NCI-H524 (cell line): ENCODE measurements around the gene DSEL.
A peak's percentile ranks its signal among the peaks of the same experiment; 100 is the strongest.

Source experiments
- DNase-seq, 2 experiments: peaks; one replicate each; lab custom pipeline; 2025; lab: John Stamatoyannopoulos, UW

The DSEL gene

DNA sequence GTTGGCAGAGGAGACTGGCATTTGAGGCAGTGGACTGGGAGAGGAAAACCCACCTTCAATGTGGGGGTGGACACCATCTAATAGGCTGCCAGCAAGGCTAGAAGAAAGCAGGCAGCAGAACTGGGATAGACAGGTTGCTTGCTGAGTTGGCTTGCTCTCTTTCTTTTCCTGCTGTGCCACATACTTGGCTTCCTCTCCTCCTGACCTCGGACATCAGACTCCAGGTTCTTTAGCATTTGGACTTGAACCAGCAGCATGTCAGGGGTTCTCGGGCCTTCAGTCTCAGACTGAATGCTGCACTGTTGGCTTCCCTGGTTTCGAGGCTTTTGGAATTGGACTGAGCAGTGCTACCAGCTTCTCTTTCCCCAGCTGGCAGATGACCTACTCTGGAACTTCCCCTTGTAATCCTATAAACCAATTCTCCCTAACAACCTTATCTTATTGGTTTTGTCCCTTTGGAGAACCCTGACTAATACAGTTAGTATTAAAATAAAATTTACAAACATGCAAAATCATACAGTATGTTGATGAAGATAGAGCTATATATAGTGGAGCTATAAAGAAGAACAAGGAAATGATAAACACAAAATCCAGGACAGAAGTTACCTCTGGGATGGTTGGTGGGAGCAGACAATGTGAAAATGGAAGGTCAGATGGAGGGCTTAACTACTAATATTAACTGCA, 15.9 kb downstream of the DSEL start:
- no peak for DNase-seq

DNA sequence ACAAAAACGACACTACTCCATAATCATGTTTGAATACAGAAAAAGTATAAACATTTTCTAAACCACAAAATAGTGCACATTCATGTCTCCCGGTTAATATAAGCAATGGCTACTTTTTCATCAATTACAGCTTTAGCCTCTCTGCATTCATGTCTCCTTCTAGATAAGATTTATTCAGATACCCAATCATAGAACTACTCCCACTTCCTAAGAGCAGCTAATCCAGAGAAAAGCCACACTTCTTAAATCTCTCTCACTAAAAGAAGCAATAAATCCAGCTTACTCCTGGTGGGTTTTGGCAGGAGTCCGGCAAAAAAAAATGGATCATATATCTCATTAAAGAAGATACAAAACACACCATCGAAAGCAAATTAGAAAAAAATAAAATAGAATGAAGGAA, 20.1 kb downstream of the DSEL start:
- peak in 1 of 2 experiments; percentile 53 for DNase-seq

DNA sequence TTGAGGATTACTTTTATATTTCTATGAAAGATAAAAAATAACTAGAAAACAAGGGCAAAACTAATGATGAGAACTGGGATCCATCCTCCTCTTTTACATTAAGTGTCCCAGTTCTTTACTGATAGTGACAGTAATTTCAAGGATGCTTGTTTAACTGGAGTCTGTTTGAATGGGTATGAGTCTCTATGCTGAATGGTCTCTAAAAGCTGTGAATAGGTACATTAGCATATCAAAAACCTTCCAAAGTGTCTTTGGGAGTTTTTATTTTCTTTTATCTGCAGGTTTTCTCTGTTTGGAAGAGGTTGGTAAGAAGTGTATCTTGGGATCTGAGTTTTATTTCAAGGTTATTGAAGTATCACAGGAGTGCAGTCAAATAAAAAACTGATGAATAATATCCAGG, 30.0 kb downstream of the DSEL start:
- no peak for DNase-seq

DNA sequence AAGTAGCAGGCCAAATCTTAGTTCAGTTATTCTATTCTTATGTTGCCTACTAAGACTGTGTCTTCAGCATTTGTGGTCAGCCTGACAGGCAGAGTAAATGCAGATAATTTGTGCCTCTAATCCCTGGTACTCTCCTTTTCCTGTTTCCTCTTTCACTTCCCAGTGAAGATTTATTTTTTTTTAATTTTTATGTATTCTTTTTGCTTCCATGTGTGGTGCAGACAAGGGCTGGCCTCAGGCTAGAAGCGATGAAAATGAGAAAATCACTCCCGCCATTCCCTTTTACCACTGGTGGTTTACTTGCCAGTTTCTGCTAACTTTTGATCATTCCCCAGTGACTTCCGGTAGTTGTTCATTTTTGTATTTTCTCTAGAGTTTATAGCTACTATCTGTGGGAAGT, 30.9 kb downstream of the DSEL start:
- DNase-seq = no peak

DNA sequence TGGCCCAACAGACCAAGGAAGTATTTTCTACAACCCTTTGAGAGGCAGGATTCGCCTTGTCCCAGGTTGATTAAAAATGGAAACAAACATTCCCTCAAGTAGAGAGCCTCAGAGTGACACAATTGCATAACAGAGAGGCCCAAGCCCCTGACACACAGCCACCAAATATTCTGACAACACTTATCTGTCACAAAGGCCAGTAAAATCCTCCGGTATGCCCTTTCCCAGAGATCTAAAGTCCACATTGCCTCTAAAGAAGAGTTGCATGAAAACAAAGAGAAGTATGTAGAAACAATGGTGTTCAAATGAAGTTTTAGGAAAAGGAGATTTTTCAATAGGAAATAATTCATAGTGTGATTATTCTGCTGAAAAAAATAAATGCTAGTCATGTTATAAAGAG, 32.1 kb downstream of the DSEL start:
- no peak for DNase-seq

DNA sequence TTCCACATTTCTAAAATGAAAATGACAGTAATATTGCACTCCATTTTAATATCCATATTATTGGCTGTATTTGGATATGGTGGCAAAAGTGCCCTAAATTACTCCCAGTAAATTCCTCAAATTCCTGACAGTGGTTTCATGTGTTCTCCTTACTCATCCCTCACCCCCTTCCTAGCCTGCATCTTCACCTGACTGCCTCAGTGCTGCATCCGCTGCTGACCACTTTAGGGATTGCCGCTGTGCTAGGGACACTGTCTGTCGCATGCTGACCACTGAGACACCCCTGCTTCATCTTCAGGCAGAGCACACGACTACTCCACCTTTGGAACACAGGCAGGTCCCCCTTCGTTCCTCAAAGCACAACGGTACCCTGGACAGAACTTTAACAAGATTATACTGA, 32.6 kb downstream of the DSEL start:
- DNase-seq = no peak

DNA sequence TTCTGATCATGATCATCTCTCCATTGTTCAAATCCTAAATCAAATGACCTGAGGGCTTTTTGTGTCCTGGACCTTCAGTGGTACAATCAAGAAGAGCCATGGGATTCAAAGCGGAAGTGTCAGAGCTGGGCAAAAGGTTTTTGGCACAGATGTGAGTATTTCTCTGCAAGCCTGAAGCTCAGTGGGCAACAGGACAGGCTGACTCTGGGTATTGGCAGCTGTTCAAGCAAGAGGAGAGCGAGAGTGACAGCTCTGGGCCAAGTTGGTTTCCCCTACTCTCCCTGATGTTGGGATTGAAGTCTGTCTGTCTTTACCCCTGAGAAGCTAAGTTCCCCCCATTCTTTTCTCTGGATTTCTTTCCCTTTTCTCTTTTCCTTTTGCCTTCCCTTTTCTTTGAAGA, 33.3 kb downstream of the DSEL start:
- no peak for DNase-seq

DNA sequence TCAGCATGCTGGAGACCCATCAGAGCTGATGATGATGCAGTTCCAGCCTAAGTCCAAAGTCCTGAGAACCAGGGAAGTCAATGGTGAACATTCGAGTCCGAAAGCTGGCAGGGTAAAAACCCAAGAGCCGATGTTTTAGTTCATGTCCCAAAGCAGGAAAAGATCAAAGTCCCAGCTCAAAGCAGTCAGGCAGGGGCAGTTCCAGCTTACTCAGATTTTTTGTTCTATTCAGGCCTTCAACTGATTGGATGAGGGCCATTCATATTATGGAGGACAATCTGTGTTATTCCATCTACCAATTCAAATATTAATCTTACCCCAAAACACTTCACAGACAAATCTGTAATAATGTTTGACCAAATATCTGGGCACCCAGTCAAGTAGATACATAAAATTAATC, 38.3 kb downstream of the DSEL start:
- no peak for DNase-seq

DNA sequence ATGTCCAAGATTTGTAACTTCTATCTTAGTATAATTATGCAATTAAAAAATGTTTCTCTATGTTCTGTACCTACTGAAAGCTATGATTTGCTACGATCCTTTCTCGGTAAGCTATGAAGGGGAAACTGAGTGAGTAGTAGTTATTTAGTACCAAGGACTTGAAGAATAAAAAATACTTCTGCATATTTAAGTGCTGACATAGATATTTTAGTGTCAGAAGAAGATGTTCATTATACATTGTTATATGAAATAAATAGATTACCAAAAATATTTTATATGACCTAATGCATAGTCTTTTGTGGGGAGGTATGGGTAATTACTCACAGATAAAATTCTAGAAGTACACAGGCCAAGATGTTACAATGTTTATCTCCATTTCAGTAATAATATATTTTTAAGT, 39.0 kb downstream of the DSEL start:
- no peak for DNase-seq

DNA sequence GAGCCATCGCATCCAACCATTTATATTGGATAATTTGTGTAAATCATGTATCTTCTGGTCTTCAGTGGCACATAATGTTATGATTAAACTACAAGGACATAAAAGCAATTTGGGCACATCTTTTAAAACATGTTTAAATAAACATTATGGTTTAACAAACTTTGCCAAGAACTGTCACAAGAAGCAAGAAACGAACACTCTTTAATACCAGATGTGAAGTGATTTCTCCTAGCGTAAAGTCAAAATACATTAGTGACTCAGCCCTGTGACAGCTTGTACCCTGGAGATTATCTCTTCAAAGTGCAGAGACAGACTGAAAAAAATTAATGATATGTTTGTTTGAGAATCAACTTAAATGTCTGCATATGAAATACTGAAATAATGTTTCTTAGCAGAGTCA, 39.9 kb downstream of the DSEL start:
- DNase-seq = peak in 1 of 2 experiments; percentile 62

DNA sequence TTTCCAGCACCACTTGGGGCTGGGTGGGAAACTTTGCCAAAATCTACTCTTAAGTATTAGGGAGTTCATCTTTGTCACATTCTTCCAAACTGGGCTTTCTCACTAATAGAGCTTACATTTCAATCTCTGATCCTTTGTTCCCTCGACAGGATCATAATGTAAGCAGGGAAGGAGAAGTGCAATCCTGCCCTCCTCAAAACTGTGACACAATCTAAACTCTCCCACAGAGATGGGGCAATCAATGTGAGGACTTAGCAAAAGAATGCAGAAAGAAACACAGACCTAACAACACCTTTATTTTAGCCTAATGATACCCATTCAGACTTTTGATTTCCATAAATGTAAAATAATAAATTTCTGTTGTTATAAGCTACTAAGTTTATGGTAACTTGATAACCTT, 40.8 kb downstream of the DSEL start:
- no peak for DNase-seq

DNA sequence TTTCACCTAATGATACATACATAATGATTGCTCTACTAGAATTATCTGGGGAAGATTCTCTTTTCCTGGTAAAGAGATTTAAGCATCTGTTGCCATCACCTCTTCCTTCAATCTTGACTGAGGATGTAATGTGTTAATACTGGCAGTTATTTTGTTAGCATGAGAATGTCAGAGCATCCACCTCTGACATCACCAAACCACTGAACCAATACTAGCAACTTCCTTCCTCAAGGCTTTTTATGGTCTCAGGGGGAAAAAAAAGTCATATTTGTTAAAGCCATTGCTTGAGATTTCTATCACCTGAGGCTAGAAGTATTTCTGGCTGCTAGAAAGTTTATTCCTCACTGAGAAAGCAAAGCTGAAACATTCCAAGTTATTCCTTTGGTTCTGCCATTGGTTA, 48.5 kb downstream of the DSEL start:
- no peak for DNase-seq

DNA sequence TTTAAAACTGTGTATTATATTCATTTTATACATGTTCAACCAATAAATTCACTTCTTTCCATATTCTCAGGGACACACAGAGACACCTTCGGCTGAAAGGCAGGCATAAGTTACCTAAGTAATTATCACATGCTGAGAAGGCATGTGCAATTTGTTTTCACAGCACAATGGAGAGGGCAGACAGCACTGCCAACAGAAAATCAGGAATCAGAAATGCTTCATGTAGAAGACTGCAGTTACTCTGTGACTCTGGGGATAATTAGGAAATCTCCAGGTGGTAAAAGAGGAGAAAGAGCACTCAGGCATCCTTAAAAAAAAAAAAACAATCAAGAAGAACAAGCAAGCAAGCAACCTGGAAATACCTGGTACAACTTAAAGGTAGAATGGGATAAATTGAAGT, 49.3 kb downstream of the DSEL start:
- no peak for DNase-seq

DNA sequence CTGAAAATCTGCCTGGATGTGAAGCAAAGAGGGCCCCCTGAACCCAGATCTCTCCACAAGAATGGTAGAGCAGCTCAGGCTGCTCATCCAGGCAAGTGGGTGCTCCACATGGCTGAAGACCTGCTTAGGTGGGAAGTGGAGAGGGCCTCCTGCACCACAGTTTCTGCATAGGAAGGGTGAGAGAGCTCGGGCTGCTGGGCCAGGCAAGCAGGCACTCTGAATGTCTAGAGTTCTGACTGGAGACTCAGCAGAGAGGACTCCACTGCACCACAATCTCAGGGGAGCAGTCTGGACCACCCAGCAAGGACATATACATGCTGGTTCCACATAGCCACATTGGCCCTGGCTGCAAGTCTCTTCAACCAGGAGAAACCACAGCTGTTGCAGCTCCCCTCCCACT, 52.0 kb downstream of the DSEL start:
- DNase-seq = no peak

DNA sequence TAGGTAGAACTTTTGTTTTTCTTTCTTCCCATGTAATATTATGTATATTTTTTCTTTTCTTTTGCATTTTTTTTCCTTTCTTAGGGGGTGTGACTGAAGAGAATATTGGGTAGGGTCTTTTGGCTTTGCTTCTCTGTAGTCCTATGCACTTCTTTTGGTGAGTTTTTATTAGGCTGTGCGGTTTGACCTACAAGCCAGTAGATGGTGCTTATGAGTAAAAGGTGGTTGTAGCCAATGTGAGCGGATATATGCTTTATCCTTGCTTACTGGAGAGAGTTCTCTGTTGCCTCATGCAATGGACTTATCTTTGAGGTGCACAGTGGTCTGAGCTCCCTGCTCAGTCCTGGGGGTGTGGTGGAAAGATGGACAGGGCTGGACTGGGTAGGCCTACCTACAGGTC, 52.7 kb downstream of the DSEL start:
- peak in 1 of 2 experiments; percentile 23 for DNase-seq

DNA sequence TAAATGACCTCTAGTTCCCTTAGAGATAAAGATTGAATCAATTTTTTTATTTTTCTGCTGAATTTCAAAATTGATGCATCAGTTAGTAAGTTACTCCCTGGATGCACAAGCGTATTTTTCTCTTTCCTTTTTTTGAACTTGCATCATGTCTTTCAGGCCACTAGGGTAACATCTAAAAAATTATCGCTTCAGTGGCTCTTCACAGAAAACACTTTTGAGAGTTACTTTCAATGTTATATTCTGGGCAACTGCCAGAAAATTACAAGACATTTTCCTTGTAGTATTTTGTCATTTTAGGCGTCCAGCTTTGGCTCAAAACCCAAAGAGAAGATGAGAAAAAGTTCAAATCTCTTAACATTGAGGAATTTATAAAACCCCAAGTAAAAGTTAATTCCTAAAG, 59.8 kb downstream of the DSEL start:
- DNase-seq = no peak
